ENCODE measurements around the gene WDR89. TPM values are rescaled to one million over a fixed set of nuclear protein-coding genes. Genes with fewer than 3 reads are reported as not detected.
A peak's percentile ranks its signal among the peaks of the same experiment; 100 is the strongest.
"Not testable (repeated sequence)": the region's sequence is repeated elsewhere in the genome, so short reads cannot be mapped to it uniquely, and the experiment has no call there.

The WDR89 gene
- total RNA-seq, 2 donors from 2014 or later, result 2.6 to 7.3 TPM

DNA sequence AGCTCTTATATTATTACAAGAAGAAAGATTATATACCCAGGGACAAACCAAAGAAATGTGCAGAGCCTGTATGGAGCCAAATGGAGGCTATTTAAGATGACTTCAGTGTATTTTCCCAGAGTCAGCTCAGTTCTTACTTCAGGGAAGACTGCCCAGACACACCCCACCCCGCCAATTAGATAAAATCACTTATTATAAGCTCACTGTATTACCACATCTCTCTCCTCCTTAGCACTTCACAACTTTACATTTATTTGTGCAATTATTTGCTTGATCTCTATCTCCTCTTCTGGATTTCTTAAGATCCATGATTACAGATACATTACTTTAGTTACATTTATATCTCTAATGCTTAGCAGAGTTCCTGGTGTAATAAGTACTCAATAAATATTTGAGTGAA is 24.7 kb upstream of the WDR89 start:
- Histone ChIP-seq H3K9me3 (no peaks in the 10 kb centered on the region), H3K27ac (no peak overlapping the region), H3K27me3 (no peaks in the 10 kb centered on the region), H3K4me1 (peaks cover 19% of the 10 kb centered on the region), H3K4me3 (no peak overlapping the region), H3K36me3 (replicated peaks in 1 of 2; ENCODE audit: insufficient read depth in 1 of 2, low read depth in 2 of 2) (no peaks in the 10 kb centered on the region)
- DNase-seq, result no peak
- 64 to 71% methylated on average over 1 of the region's 1 CpG for WGBS, 2 donors
- intact Hi-C loops (cut with DNase I), result no loop called here
- TF ChIP-seq, protein P1, sequence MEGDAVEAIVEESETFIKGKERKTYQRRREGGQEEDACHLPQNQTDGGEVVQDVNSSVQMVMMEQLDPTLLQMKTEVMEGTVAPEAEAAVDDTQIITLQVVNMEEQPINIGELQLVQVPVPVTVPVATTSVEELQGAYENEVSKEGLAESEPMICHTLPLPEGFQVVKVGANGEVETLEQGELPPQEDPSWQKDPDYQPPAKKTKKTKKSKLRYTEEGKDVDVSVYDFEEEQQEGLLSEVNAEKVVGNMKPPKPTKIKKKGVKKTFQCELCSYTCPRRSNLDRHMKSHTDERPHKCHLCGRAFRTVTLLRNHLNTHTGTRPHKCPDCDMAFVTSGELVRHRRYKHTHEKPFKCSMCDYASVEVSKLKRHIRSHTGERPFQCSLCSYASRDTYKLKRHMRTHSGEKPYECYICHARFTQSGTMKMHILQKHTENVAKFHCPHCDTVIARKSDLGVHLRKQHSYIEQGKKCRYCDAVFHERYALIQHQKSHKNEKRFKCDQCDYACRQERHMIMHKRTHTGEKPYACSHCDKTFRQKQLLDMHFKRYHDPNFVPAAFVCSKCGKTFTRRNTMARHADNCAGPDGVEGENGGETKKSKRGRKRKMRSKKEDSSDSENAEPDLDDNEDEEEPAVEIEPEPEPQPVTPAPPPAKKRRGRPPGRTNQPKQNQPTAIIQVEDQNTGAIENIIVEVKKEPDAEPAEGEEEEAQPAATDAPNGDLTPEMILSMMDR (IDR thresholded peaks at IDR 0.05), result no peak
- no peak for TF ChIP-seq POLR2A (IDR thresholded peaks at IDR 0.05)
- no peak for ATAC-seq

DNA sequence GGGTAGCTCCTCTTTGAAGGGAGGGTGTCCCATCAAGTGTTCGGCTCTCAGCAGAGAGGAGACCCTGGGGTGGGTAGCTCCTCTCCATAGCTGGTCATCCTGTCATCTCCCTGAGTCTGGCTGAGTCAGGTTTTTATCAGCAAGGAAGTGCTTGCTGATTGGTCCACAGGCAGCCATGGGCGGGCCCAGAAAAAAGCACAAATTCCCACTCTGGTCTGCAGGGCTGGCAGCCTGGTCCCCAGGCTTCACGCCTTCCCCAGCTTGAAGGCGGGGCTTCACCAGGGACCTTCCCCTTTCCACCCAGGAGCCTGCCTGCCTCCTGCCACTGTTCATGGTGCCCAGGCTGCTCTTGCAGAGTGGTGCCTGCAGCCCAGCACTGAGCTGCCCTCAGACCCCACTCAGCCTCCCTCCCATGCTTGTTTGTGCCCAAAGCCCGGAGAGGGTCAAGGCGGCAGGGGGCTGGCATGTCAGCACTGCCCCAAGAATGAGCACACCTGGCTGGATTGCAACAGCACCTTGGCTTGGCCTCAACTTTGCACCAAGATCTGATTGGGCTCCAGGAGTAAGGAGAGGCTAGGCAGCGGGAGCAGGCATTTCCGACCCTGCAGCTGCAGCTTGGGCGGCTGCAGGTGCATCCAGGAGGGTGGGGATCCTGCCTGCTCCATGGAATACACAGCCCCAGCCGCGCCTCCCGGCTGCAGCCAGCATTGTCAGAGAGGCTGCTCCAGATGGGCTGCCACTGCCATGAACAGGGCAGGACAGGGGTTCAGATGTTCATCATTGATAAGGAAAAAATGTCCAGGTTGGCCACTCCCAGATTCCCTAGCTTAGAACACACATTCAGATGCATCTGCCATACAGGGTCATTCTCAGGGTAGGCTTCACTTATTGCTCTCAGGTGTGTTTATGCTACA is 22.0 kb upstream of the WDR89 start:
- DNase-seq (peak; percentile 61 to 82 (median 71)), ATAC-seq (peak; percentile 90)
- Histone ChIP-seq H3K27ac (peak overlapping the region in 2 of 4 donors; percentile 4 to 26), H3K4me3 (no peak overlapping the region), H3K36me3 (replicated peaks in 1 of 2; ENCODE audit: insufficient read depth in 1 of 2, low read depth in 2 of 2) (no peaks in the 10 kb centered on the region), H3K4me1 (peaks cover 35% of the 10 kb centered on the region), H3K27me3 (no peaks in the 10 kb centered on the region), H3K9me3 (no peaks in the 10 kb centered on the region)
- 73 to 100% methylated on average over 1 to 12 of the region's 12 CpGs for whole genome bisulfite sequencing, 2 donors
- TF ChIP-seq, protein P1 (IDR thresholded peaks at IDR 0.05), result peak in 1 of 7 experiments; percentile 12
- TF ChIP-seq POLR2A (IDR thresholded peaks at IDR 0.05), result no peak
- intact Hi-C loops (cut with DNase I), result no loop called here

DNA sequence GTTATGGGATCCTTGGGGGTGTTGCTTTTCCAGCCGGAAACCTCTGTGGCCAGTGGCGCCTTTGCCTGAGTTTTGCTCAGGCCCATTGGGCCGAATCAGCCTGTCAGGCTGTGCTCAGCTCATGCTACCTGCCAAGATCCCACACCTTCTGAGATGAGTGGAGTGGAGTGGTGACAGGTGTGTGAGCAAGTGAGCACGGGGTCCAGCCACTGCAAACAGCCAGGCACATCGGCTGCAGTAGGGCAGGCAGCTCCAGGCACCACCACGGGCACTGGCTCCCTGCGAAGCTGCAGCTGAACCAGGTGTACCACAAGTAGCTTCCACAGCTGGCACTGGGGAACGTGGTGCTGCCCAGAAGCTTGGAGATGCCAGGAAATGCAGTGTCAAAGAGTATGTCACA is 21.1 kb upstream of the WDR89 start:
- H3K27me3 ChIP-seq, result no peaks in the 10 kb centered on the region
- no peaks in the 10 kb centered on the region for H3K36me3 ChIP-seq (replicated peaks in 1 of 2; ENCODE audit: insufficient read depth in 1 of 2, low read depth in 2 of 2)
- 73 to 78% methylated on average over 5 to 8 of the region's 8 CpGs for WGBS, 2 donors
- H3K27ac ChIP-seq, result peak overlapping the region in 1 of 4 donors; percentile 28
- H3K4me3 ChIP-seq, result no peak overlapping the region
- intact Hi-C loops (cut with DNase I), result no loop called here
- ATAC-seq (no peak), DNase-seq (no peak)
- H3K9me3 ChIP-seq, result no peaks in the 10 kb centered on the region
- TF ChIP-seq, protein P1 (IDR thresholded peaks at IDR 0.05), result no peak
- TF ChIP-seq POLR2A (IDR thresholded peaks at IDR 0.05), result no peak
- H3K4me1 ChIP-seq, result peaks cover 35% of the 10 kb centered on the region

DNA sequence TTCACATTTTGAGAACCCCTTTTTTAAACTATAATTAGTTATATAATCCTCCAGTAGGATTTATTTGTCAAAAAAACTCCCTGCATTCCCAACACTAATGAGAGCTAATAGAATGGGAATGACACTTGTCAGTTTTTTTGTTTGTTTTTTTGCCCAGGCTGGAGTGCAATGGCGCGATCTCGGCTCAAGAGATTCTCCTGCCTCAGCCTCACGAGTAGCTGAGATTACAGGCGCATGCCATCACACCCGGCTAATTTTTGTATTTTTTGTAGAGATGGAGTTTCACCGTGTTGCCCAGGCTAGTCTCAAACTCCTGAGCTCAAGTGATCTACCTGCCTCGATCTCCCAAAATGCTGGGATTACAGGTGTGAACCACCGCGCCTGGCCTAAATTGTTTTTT is 20.2 kb upstream of the WDR89 start:
- H3K4me3 ChIP-seq; ATAC-seq; intact Hi-C loops (cut with DNase I); H3K27ac ChIP-seq; DNase-seq; H3K36me3 ChIP-seq (replicated peaks in 1 of 2; ENCODE audit: insufficient read depth in 1 of 2, low read depth in 2 of 2); H3K27me3 ChIP-seq; H3K9me3 ChIP-seq: not testable (repeated sequence)
- peaks cover 35% of the 10 kb centered on the region for H3K4me1 ChIP-seq
- 92 to 96% methylated on average over 10 of the region's 10 CpGs for WGBS, 2 donors

DNA sequence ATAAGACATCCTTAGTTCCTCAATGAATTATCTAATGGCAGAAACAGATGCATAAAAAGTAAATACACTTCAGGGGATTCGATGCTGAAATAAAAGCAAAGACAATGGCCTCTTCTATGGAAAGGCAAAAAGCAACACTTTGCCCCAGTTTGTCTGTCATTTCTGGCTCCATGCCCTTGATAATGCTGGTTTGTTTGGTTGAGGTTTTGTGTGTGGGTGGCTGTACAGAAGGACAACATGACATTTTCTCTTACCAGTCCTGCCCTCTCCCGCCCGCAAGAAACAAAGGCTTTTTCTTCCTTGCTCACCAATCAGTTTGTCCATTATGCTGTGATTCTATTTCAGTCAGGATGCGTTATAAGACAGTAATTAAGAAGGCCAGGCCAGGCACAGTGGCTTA is 18.1 kb upstream of the WDR89 start:
- no peaks in the 10 kb centered on the region for H3K9me3 ChIP-seq
- H3K36me3 ChIP-seq (replicated peaks in 1 of 2; ENCODE audit: insufficient read depth in 1 of 2, low read depth in 2 of 2), result no peaks in the 10 kb centered on the region
- peak overlapping the region in 3 of 4 donors; percentile 13 to 51 (median 27) for H3K27ac ChIP-seq
- peaks cover 35% of the 10 kb centered on the region for H3K4me1 ChIP-seq
- DNase-seq (no peak), ATAC-seq (no peak)
- intact Hi-C loops (cut with DNase I), result no loop called here
- TF ChIP-seq, protein P1 (IDR thresholded peaks at IDR 0.05), result no peak
- no peak for TF ChIP-seq POLR2A (IDR thresholded peaks at IDR 0.05)
- H3K27me3 ChIP-seq, result no peaks in the 10 kb centered on the region
- 16 to 33% methylated on average over 4 of the region's 4 CpGs for WGBS, 2 donors
- H3K4me3 ChIP-seq, result no peak overlapping the region

Data from body of pancreas (tissue), 4 donors.